HEK293 (cell line): ENCODE results near the gene PDE3A.
A peak's percentile ranks its signal among the peaks of the same experiment; 100 is the strongest.

ENCODE experiments used
- CTCF ChIA-PET: fragments of 350-600 bp; formaldehyde crosslinking; extraction: SDS; loops from one replicate; lab custom pipeline; 2021; ENCODE audit warnings: antibody characterized with exemption; lab: Yijun Ruan, JAX
- POLR2A ChIA-PET: fragments of 300-600 bp; formaldehyde crosslinking; extraction: SDS; loops from one replicate; lab custom pipeline; 2020; ENCODE audit warnings: antibody characterized with exemption, inconsistent platforms; lab: Yijun Ruan, JAX
- H3K27ac ChIP-seq: fragments of 200-500 bp; sonication (Bioruptor generic); 2 replicates; pipeline ENCODE4 v1.5.1; 2014; ENCODE audit warnings: low read depth, low read length, control low read depth, inconsistent platforms; ENCODE audit errors: extremely low read depth
- H3K36me3 ChIP-seq, 2 experiments: fragments of 200-500 bp in 1 of 2; sonication (Bioruptor generic) in 1 of 2; 1 replicate in 1 of 2; 2 replicates in 1 of 2; pipeline ENCODE4 v1.5.1; 2014 to 2017; ENCODE audit warnings: inconsistent platforms in 2 of 2, low read length in 2 of 2; ENCODE audit not compliant: control insufficient read depth in 2 of 2, insufficient read depth in 1 of 2
- H3K4me1 ChIP-seq: fragments of 200-500 bp; sonication (Bioruptor generic); 2 replicates; pipeline ENCODE4 v1.5.1; 2014; ENCODE audit warnings: mild to moderate bottlenecking, low read length, inconsistent platforms; ENCODE audit not compliant: control insufficient read depth, insufficient read depth
- H3K4me3 ChIP-seq: 2 replicates; pipeline ENCODE4 v1.5.1; 2011; ENCODE audit warnings: low read depth, mild to moderate bottlenecking, control low read depth, low read length, moderate library complexity
- H3K9me3 ChIP-seq: fragments of 200-500 bp; sonication (Bioruptor generic); 2 replicates; pipeline ENCODE4 v1.5.1; 2014; ENCODE audit warnings: low read depth, low read length, inconsistent platforms; ENCODE audit not compliant: control insufficient read depth, insufficient read depth
- BCL11A ChIP-seq: fragments of 450-650 bp; formaldehyde crosslinking; IDR thresholded peaks from 2 replicates; pipeline ENCODE4 v1.5.1; 2016; ENCODE audit warnings: low read depth, missing biosample characterization, missing genetic modification characterization
- GLI2 ChIP-seq: fragments of 450-650 bp; formaldehyde crosslinking; IDR thresholded peaks from 2 replicates; pipeline ENCODE4; 2017; ENCODE audit warnings: missing biosample characterization, missing genetic modification characterization, low read depth, borderline replicate concordance
- SETDB1 ChIP-seq: IDR thresholded peaks from one replicate; pipeline ENCODE4 v1.6.1; 2017; ENCODE audit warnings: mild to moderate bottlenecking, low read length, moderate library complexity, mixed read lengths; ENCODE audit not compliant: insufficient read length
- SP2 ChIP-seq: fragments of 450-650 bp; formaldehyde crosslinking; IDR thresholded peaks from 2 replicates; pipeline ENCODE4 v1.5.1; 2016; ENCODE audit warnings: missing biosample characterization, missing genetic modification characterization
- ZBTB48 ChIP-seq: fragments of 450-650 bp; formaldehyde crosslinking; IDR thresholded peaks from 2 replicates; pipeline ENCODE4 v1.5.1; 2016; ENCODE audit warnings: missing biosample characterization, missing genetic modification characterization
- ZNF121 ChIP-seq: fragments of 450-650 bp; formaldehyde crosslinking; IDR thresholded peaks from 2 replicates; pipeline ENCODE4 v1.5.1; 2016; ENCODE audit warnings: missing biosample characterization, missing genetic modification characterization
- ZNF174 ChIP-seq: fragments of 450-650 bp; formaldehyde crosslinking; IDR thresholded peaks from 2 replicates; pipeline ENCODE4 v1.5.0; 2017; ENCODE audit warnings: missing biosample characterization, mild to moderate bottlenecking, missing genetic modification characterization
- ZNF18 ChIP-seq: fragments of 450-650 bp; formaldehyde crosslinking; IDR thresholded peaks from 2 replicates; pipeline ENCODE4 v1.5.1; 2016; ENCODE audit warnings: missing biosample characterization, missing genetic modification characterization
- ZNF274 ChIP-seq, 2 experiments: fragments of 200-500 bp in 1 of 2; fragments of 450-650 bp in 1 of 2; sonication (Bioruptor generic) in 1 of 2; formaldehyde crosslinking in 1 of 2; IDR thresholded peaks; 2 replicates each; pipeline versions ENCODE4 v1.5.1 to v1.6.1; 2014 to 2016; ENCODE audit warnings: borderline replicate concordance in 1 of 2, inconsistent platforms in 1 of 2, low read length in 1 of 2, missing biosample characterization in 1 of 2, missing genetic modification characterization in 1 of 2
- ZNF521 ChIP-seq: fragments of 450-650 bp; formaldehyde crosslinking; IDR thresholded peaks from 2 replicates; pipeline ENCODE4 v1.5.1; 2017; ENCODE audit warnings: missing biosample characterization, mild to moderate bottlenecking, missing genetic modification characterization
- ZNF600 ChIP-seq: fragments of 450-650 bp; formaldehyde crosslinking; IDR thresholded peaks from 2 replicates; pipeline ENCODE4 v1.5.1; 2016; ENCODE audit warnings: missing biosample characterization, missing genetic modification characterization
- ZNF654 ChIP-seq: fragments of 450-650 bp; formaldehyde crosslinking; IDR thresholded peaks from 2 replicates; pipeline ENCODE4 v1.5.1; 2016; ENCODE audit warnings: low read depth, missing biosample characterization, missing genetic modification characterization
- ZNF677 ChIP-seq: fragments of 450-650 bp; IDR thresholded peaks from 2 replicates; pipeline ENCODE4 v1.5.0; 2018; ENCODE audit warnings: missing biosample characterization, mild to moderate bottlenecking, missing genetic modification characterization, moderate library complexity
- ZNF837 ChIP-seq: fragments of 450-650 bp; formaldehyde crosslinking; IDR thresholded peaks from 2 replicates; pipeline ENCODE4 v1.5.1; 2016; ENCODE audit warnings: missing biosample characterization, missing genetic modification characterization
- ZNF843 ChIP-seq: fragments of 450-650 bp; formaldehyde crosslinking; IDR thresholded peaks from 2 replicates; pipeline ENCODE4 v1.5.1; 2016; ENCODE audit warnings: missing biosample characterization, missing genetic modification characterization
- TF ChIP-seq, protein P1 (sequence below): fragments of 450-650 bp; formaldehyde crosslinking; IDR thresholded peaks from 2 replicates; pipeline ENCODE4 v1.5.1; 2016; ENCODE audit warnings: missing biosample characterization, missing genetic modification characterization, low read depth
- TF ChIP-seq, protein P2 (sequence below): fragments of 450-650 bp; formaldehyde crosslinking; conservative IDR thresholded peaks from 2 replicates; pipeline ENCODE4 v1.5.1; 2016; ENCODE audit warnings: low read depth, missing biosample characterization, missing genetic modification characterization
- TF ChIP-seq, protein P3 (sequence below): fragments of 450-650 bp; formaldehyde crosslinking; IDR thresholded peaks from 2 replicates; pipeline ENCODE4 v1.5.1; 2017; ENCODE audit warnings: missing biosample characterization, mild to moderate bottlenecking, missing genetic modification characterization, moderate library complexity

PDE3A gene

GRCh38 chr12:20624718-20625117, 256.4 kb downstream of the PDE3A start:
- H3K4me1 ChIP-seq = no peaks in the 10 kb centered on the region
- no peak overlapping the region for H3K4me3 ChIP-seq
- POLR2A ChIA-PET = no interaction called here
- no peaks in the 10 kb centered on the region for H3K36me3 ChIP-seq
- CTCF ChIA-PET = interaction anchor here (0.6 to 1.2 kb wide), 6 partner anchors 10 to 1181 kb away, joined by 3 to 4 read pairs (median 3); no protein-coding TSS in a partner anchor
- no peaks in the 10 kb centered on the region for H3K9me3 ChIP-seq
- H3K27ac ChIP-seq = no peak overlapping the region
- TF ChIP-seq ZNF654 (tag by site-specific recombination) (peak; percentile 15; the same call in 1 of the 2 replicates), ZNF121 (tag by site-specific recombination) (no peak), GLI2 (no peak)

DNA sequence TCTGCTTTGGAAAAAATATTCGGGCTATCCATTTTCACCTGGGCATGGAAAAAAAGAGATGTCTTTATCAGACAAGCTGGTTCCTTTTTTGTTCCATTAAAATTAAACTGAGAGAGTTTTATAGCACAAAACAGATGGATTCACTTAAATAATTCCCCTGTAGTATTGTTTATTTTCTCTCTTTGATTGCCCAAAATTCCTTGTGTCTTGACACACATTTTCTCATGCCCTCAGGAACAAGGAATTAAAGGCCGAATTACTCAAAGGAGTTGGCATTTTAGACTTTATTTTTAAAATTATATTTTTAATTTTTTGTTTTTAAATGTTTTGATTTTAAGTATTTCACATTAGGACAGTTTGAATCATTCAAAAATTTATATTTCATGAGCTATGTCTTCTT, 257.2 kb downstream of the PDE3A start:
- no peak for TF ChIP-seq ZBTB48

GRCh38 chr12:20627001-20627588, 258.8 kb downstream of the PDE3A start:
- no peak overlapping the region for H3K4me3 ChIP-seq
- POLR2A ChIA-PET = no interaction called here
- no peaks in the 10 kb centered on the region for H3K4me1 ChIP-seq
- CTCF ChIA-PET = interaction anchor here (0.6 kb wide), 2 partner anchors 25 to 371 kb away, joined by 3 read pairs; no protein-coding TSS in a partner anchor
- TF ChIP-seq, protein P1, sequence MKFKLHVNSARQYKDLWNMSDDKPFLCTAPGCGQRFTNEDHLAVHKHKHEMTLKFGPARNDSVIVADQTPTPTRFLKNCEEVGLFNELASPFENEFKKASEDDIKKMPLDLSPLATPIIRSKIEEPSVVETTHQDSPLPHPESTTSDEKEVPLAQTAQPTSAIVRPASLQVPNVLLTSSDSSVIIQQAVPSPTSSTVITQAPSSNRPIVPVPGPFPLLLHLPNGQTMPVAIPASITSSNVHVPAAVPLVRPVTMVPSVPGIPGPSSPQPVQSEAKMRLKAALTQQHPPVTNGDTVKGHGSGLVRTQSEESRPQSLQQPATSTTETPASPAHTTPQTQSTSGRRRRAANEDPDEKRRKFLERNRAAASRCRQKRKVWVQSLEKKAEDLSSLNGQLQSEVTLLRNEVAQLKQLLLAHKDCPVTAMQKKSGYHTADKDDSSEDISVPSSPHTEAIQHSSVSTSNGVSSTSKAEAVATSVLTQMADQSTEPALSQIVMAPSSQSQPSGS (tag by site-specific recombination) = no peak
- TF ChIP-seq ZNF18 = no peak
- TF ChIP-seq ZNF521 (tag by site-specific recombination) = no peak
- TF ChIP-seq ZNF174 (tag by site-specific recombination) = no peak
- TF ChIP-seq SP2 (tag by site-specific recombination) = no peak
- no peak for TF ChIP-seq ZNF274 (IDR thresholded peaks at IDR 0.05; ENCODE audit: low read length)
- no peak for TF ChIP-seq ZNF274 (tag by site-specific recombination; IDR thresholded peaks at IDR 0.05; ENCODE audit: borderline replicate concordance)
- no peak for TF ChIP-seq ZNF843 (tag by site-specific recombination)
- TF ChIP-seq BCL11A (tag by site-specific recombination) = no peak
- no peak for TF ChIP-seq ZNF600
- H3K27ac ChIP-seq = no peak overlapping the region
- no peaks in the 10 kb centered on the region for H3K9me3 ChIP-seq
- no peaks in the 10 kb centered on the region for H3K36me3 ChIP-seq

More for the DNA sequence above, 257.2 kb downstream of the PDE3A start:
- Histone ChIP-seq H3K4me1 (no peaks in the 10 kb centered on the region), H3K36me3 (no peaks in the 10 kb centered on the region), H3K9me3 (no peaks in the 10 kb centered on the region), H3K27ac (no peak overlapping the region), H3K4me3 (no peak overlapping the region)
- ChIA-PET CTCF (interaction anchor here (0.6 to 1.2 kb wide), 5 partner anchors 18 to 1182 kb away, joined by 3 to 4 read pairs (median 3); no protein-coding TSS in a partner anchor), POLR2A (no interaction called here)

DNA sequence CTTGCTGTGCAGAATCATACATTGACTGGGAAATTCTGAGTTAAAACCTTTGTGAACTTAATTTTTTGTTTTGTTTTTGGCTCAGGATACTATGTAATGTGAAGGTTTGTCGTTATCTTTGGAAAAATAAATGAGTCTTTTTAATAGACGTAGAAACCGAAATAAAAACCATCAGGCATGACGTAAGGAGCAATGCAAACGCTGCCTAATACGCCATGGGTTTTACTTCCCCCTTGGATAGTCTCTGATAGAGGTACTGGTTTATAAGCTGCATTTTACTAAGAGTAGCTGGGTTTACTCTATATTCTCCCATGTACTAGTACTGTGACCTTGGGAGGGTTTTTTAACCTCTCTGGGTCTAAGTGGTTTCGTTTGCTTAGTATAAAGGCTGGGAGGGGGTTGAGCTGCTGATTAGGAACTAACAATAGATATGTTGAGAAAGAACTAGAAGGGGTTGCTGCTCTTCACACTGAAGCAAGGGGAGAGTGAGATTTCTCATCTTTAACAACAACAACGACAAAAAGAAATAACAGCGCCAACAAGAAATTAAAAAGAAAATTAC, 260.0 kb downstream of the PDE3A start:
- H3K4me1 ChIP-seq = no peaks in the 10 kb centered on the region
- no peaks in the 10 kb centered on the region for H3K9me3 ChIP-seq
- no peak overlapping the region for H3K27ac ChIP-seq
- CTCF ChIA-PET = no interaction called here
- H3K4me3 ChIP-seq = no peak overlapping the region
- POLR2A ChIA-PET = no interaction called here
- H3K36me3 ChIP-seq = no peaks in the 10 kb centered on the region
- TF ChIP-seq ZNF677 (tag by site-specific recombination) = no peak
- no peak for TF ChIP-seq ZNF837 (tag by site-specific recombination)
- TF ChIP-seq, protein P2, sequence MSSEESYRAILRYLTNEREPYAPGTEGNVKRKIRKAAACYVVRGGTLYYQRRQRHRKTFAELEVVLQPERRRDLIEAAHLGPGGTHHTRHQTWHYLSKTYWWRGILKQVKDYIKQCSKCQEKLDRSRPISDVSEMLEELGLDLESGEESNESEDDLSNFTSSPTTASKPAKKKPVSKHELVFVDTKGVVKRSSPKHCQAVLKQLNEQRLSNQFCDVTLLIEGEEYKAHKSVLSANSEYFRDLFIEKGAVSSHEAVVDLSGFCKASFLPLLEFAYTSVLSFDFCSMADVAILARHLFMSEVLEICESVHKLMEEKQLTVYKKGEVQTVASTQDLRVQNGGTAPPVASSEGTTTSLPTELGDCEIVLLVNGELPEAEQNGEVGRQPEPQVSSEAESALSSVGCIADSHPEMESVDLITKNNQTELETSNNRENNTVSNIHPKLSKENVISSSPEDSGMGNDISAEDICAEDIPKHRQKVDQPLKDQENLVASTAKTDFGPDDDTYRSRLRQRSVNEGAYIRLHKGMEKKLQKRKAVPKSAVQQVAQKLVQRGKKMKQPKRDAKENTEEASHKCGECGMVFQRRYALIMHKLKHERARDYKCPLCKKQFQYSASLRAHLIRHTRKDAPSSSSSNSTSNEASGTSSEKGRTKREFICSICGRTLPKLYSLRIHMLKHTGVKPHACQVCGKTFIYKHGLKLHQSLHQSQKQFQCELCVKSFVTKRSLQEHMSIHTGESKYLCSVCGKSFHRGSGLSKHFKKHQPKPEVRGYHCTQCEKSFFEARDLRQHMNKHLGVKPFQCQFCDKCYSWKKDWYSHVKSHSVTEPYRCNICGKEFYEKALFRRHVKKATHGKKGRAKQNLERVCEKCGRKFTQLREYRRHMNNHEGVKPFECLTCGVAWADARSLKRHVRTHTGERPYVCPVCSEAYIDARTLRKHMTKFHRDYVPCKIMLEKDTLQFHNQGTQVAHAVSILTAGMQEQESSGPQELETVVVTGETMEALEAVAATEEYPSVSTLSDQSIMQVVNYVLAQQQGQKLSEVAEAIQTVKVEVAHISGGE (tag by site-specific recombination) = no peak
- TF ChIP-seq, protein P3, sequence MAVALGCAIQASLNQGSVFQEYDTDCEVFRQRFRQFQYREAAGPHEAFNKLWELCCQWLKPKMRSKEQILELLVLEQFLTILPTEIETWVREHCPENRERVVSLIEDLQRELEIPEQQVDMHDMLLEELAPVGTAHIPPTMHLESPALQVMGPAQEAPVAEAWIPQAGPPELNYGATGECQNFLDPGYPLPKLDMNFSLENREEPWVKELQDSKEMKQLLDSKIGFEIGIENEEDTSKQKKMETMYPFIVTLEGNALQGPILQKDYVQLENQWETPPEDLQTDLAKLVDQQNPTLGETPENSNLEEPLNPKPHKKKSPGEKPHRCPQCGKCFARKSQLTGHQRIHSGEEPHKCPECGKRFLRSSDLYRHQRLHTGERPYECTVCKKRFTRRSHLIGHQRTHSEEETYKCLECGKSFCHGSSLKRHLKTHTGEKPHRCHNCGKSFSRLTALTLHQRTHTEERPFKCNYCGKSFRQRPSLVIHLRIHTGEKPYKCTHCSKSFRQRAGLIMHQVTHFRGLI (tag by site-specific recombination) = no peak
- no peak for TF ChIP-seq SETDB1
